ENCODE results near the gene AJAP1. TPM values are rescaled to one million over a fixed set of nuclear protein-coding genes. Genes with fewer than 3 reads are reported as not detected.

Gene AJAP1
- total RNA-seq, 1 experiment from 2014 or later, result not detected

- ATAC-seq, result no peak
These were observed 15.9 kb downstream of the AJAP1 start for GRCh38 chr1:4670265-4670664.

GRCh38 chr1:4671828-4672227 lies 17.4 kb downstream of the AJAP1 start:
- Histone ChIP-seq H3K9me3 (ENCODE audit: control insufficient read depth, insufficient read depth, low read depth, low read length) (no peaks in the 10 kb centered on the region), H3K27me3 (ENCODE audit: control insufficient read depth, insufficient read depth, low read length) (no peaks in the 10 kb centered on the region), H3K27ac (ENCODE audit: low read length) (no peak overlapping the region), H3K4me1 (ENCODE audit: control insufficient read depth, insufficient read depth, low read length) (no peaks in the 10 kb centered on the region), H3K36me3 (ENCODE audit: control insufficient read depth, insufficient read depth, low read length) (no peaks in the 10 kb centered on the region), H3K4me3 (ENCODE audit: low read depth in 2 of 2, low read length in 2 of 2) (no peak overlapping the region)
- no peak for TF ChIP-seq TCF7L2 (IDR thresholded peaks at IDR 0.05; ENCODE audit: low read depth, low read length)
- CTCF ChIA-PET, result no interaction called here
- intact Hi-C loops (cut with micrococcal nuclease; ENCODE audit: unreplicated experiment), result no loop called here
- ATAC-seq (no peak), DNase-seq (ENCODE audit: low read depth, low spot score) (no peak)
- no TSS peak for BruUV-seq (replicated peaks)
- POLR2A ChIA-PET, result no interaction called here
- in situ Hi-C loops (cut with HindIII; ENCODE audit: low pct_unique_long_range_greater_than_20kb, low sequenced_read_pairs), result no loop called here

More at GRCh38 chr1:4670265-4670664, 15.9 kb downstream of the AJAP1 start:
- in situ Hi-C loops (cut with HindIII; ENCODE audit: low pct_unique_long_range_greater_than_20kb, low sequenced_read_pairs) (no loop called here), intact Hi-C loops (cut with micrococcal nuclease; ENCODE audit: unreplicated experiment) (no loop called here)
- H3K4me3 ChIP-seq (ENCODE audit: low read depth in 2 of 2, low read length in 2 of 2), result no peak overlapping the region
- BruUV-seq (replicated peaks), result no TSS peak
- H3K9me3 ChIP-seq (ENCODE audit: control insufficient read depth, insufficient read depth, low read depth, low read length), result no peaks in the 10 kb centered on the region
- CTCF ChIA-PET, result no interaction called here
- no peaks in the 10 kb centered on the region for H3K4me1 ChIP-seq (ENCODE audit: control insufficient read depth, insufficient read depth, low read length)
- H3K27me3 ChIP-seq (ENCODE audit: control insufficient read depth, insufficient read depth, low read length), result no peaks in the 10 kb centered on the region
- no peak for DNase-seq (ENCODE audit: low read depth, low spot score)
- no peaks in the 10 kb centered on the region for H3K36me3 ChIP-seq (ENCODE audit: control insufficient read depth, insufficient read depth, low read length)
- POLR2A ChIA-PET, result no interaction called here
- TF ChIP-seq TCF7L2 (IDR thresholded peaks at IDR 0.05; ENCODE audit: low read depth, low read length) (no peak), SIN3A (IDR thresholded peaks at IDR 0.05; ENCODE audit: borderline replicate concordance, insufficient read depth, low read depth, low read length) (no peak), POLR2AphosphoS5 (IDR thresholded peaks at IDR 0.05; ENCODE audit: low read depth, low read length) (no peak), CTCF (IDR thresholded peaks at IDR 0.05) (no peak), REST (IDR thresholded peaks at IDR 0.05; ENCODE audit: insufficient read depth in 1 of 2, low read depth in 2 of 2, low read length in 1 of 2) (no peak)
- no peak overlapping the region for H3K27ac ChIP-seq (ENCODE audit: low read length)

- no peaks in the 10 kb centered on the region for H3K27me3 ChIP-seq (ENCODE audit: control insufficient read depth, insufficient read depth, low read length)
- H3K27ac ChIP-seq (ENCODE audit: low read length), result no peak overlapping the region
- H3K36me3 ChIP-seq (ENCODE audit: control insufficient read depth, insufficient read depth, low read length), result no peaks in the 10 kb centered on the region
- H3K4me1 ChIP-seq (ENCODE audit: control insufficient read depth, insufficient read depth, low read length), result no peaks in the 10 kb centered on the region
- no TSS peak for BruUV-seq (replicated peaks)
- intact Hi-C loops (cut with micrococcal nuclease; ENCODE audit: unreplicated experiment) (no loop called here), in situ Hi-C loops (cut with HindIII; ENCODE audit: low pct_unique_long_range_greater_than_20kb, low sequenced_read_pairs) (no loop called here)
- POLR2A ChIA-PET, result no interaction called here
- CTCF ChIA-PET, result no interaction called here
- TF ChIP-seq SIN3A (IDR thresholded peaks at IDR 0.05; ENCODE audit: borderline replicate concordance, insufficient read depth, low read depth, low read length), result no peak
- TF ChIP-seq POLR2AphosphoS5 (IDR thresholded peaks at IDR 0.05; ENCODE audit: low read depth, low read length), result no peak
- TF ChIP-seq REST (IDR thresholded peaks at IDR 0.05; ENCODE audit: insufficient read depth in 1 of 2, low read depth in 2 of 2, low read length in 1 of 2), result no peak
- no peak for TF ChIP-seq CTCF (IDR thresholded peaks at IDR 0.05)
- no peak for TF ChIP-seq TCF7L2 (IDR thresholded peaks at IDR 0.05; ENCODE audit: low read depth, low read length)
- DNase-seq (ENCODE audit: low read depth, low spot score), result no peak
- no peak for ATAC-seq
- no peaks in the 10 kb centered on the region for H3K9me3 ChIP-seq (ENCODE audit: control insufficient read depth, insufficient read depth, low read depth, low read length)
- no peak overlapping the region for H3K4me3 ChIP-seq (ENCODE audit: low read depth in 2 of 2, low read length in 2 of 2)
These were observed 19.1 kb downstream of the AJAP1 start for GRCh38 chr1:4673494-4673893.

Measured in Panc1 (cell line).